ENCODE results near the gene PARD3B. TPM values are rescaled to one million over a fixed set of nuclear protein-coding genes. Genes with fewer than 3 reads are reported as not detected.

Gene PARD3B
- total and polyA plus RNA-seq, 10 of the 15 experiments (the other 5 are each of a cell fraction or from before 2014, with no cell fraction given) = 0.01 to 0.54 (median 0.07) TPM; not detected in 7

DNA sequence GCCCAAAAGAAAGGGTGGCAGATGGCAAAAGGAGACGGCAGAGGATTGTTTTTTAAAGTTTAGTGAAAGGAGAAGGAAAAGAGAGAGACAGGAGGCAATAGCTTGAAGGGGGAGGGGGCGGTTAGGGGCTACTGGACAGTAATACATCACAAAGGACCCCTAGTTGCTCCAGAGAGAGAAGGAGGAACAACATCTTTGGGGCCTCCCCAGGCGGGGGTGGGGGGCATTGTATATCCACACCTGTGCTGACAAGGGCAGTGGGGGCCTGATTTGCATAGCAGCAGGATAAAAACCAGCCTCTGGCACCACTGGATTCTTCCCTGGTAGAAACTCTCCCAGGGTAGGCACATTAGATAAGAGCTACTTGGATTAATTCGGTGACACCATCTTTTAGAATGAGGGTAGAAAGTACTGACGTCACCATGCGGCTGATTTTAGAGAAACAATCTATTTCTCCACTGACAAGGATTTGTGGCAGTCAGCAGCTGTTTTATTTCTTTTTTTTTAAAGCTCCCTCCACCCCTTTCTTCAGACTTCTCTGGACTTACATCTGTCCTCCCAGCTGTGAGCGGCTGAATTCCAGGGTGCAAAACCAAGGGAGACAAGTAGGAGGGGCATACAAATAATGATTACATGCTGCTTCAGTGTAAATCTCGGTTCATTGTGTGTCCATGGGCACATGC lies 937.3 kb downstream of the PARD3B start:
- no TSS peak for BruUV-seq (replicated peaks)
- Histone ChIP-seq H3K4me3 (no peak overlapping the region), H3K4me2 (ENCODE audit: control insufficient read depth, insufficient read depth) (no peak overlapping the region), H3K79me2 (ENCODE audit: control insufficient read depth, insufficient read depth, low read length) (no peaks in the 10 kb centered on the region), H3K27me3 (replicated peaks in 1 of 2; ENCODE audit: control insufficient read depth in 2 of 2, insufficient read depth in 2 of 2, low read length in 1 of 2) (peaks cover 0 to 1% of the 10 kb centered on the region in 2 experiments; a peak in 2 of 4 replicates), H3K9me3 (replicated peaks; ENCODE audit: control insufficient read depth, insufficient read depth, low read length) (no peaks in the 10 kb centered on the region), H3K27ac (ENCODE audit: control insufficient read depth, insufficient read depth) (no peak overlapping the region), H3K9ac (ENCODE audit: control insufficient read depth, insufficient read depth, low read length) (no peak overlapping the region), H3K36me3 (ENCODE audit: control insufficient read depth in 2 of 2, insufficient read depth in 2 of 2, low read length in 1 of 2) (no peaks in the 10 kb centered on the region), H2AFZ (ENCODE audit: control insufficient read depth, low read depth, low read length) (no peak overlapping the region), H4K20me1 (ENCODE audit: control insufficient read depth, insufficient read depth) (no peaks in the 10 kb centered on the region), H3K4me1 (ENCODE audit: control insufficient read depth, insufficient read depth, low read length) (no peaks in the 10 kb centered on the region)
- CTCF ChIA-PET = interaction anchor here (2.1 kb wide), 1 partner anchor 18 kb away, joined by 7 read pairs; no protein-coding TSS in a partner anchor
- SMC1A ChIA-PET (ENCODE audit: uncharacterized antibody, unreplicated experiment) = no interaction called here
- FAIRE-seq = no peak
- ATAC-seq = no peak
- RAD21 ChIA-PET (ENCODE audit: unreplicated experiment) = no interaction called here
- POLR2A ChIA-PET = no interaction called here
- TF ChIP-seq, protein P1, sequence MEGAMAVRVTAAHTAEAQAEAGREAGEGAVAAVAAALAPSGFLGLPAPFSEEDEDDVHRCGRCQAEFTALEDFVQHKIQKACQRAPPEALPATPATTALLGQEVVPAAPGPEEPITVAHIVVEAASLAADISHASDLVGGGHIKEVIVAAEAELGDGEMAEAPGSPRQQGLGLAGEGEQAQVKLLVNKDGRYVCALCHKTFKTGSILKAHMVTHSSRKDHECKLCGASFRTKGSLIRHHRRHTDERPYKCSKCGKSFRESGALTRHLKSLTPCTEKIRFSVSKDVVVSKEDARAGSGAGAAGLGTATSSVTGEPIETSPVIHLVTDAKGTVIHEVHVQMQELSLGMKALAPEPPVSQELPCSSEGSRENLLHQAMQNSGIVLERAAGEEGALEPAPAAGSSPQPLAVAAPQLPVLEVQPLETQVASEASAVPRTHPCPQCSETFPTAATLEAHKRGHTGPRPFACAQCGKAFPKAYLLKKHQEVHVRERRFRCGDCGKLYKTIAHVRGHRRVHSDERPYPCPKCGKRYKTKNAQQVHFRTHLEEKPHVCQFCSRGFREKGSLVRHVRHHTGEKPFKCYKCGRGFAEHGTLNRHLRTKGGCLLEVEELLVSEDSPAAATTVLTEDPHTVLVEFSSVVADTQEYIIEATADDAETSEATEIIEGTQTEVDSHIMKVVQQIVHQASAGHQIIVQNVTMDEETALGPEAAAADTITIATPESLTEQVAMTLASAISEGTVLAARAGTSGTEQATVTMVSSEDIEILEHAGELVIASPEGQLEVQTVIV (IDR thresholded peaks at IDR 0.05; ENCODE audit: borderline replicate concordance, partially characterized antibody) = no peak
- no peak for TF ChIP-seq HCFC1 (IDR thresholded peaks at IDR 0.05; ENCODE audit: low read length)
- TF ChIP-seq RB1 (IDR thresholded peaks at IDR 0.05; ENCODE audit: borderline replicate concordance) = no peak
- no peak for TF ChIP-seq BMI1 (IDR thresholded peaks at IDR 0.05; ENCODE audit: borderline replicate concordance)
- no peak for TF ChIP-seq KDM1A (IDR thresholded peaks at IDR 0.05; ENCODE audit: borderline replicate concordance)
- TF ChIP-seq, protein P2, sequence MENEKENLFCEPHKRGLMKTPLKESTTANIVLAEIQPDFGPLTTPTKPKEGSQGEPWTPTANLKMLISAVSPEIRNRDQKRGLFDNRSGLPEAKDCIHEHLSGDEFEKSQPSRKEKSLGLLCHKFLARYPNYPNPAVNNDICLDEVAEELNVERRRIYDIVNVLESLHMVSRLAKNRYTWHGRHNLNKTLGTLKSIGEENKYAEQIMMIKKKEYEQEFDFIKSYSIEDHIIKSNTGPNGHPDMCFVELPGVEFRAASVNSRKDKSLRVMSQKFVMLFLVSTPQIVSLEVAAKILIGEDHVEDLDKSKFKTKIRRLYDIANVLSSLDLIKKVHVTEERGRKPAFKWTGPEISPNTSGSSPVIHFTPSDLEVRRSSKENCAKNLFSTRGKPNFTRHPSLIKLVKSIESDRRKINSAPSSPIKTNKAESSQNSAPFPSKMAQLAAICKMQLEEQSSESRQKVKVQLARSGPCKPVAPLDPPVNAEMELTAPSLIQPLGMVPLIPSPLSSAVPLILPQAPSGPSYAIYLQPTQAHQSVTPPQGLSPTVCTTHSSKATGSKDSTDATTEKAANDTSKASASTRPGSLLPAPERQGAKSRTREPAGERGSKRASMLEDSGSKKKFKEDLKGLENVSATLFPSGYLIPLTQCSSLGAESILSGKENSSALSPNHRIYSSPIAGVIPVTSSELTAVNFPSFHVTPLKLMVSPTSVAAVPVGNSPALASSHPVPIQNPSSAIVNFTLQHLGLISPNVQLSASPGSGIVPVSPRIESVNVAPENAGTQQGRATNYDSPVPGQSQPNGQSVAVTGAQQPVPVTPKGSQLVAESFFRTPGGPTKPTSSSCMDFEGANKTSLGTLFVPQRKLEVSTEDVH (IDR thresholded peaks at IDR 0.05; ENCODE audit: low read depth, partially characterized antibody) = no peak
- TF ChIP-seq ZZZ3 (IDR thresholded peaks at IDR 0.05; ENCODE audit: control insufficient read depth, insufficient read length, low read depth) = no peak
- TF ChIP-seq TARDBP (IDR thresholded peaks at IDR 0.05; ENCODE audit: borderline replicate concordance) = no peak
- TF ChIP-seq POLR2A (IDR thresholded peaks at IDR 0.05; ENCODE audit: low read depth, low read length) = no peak
- TF ChIP-seq CHD2 (IDR thresholded peaks at IDR 0.05; ENCODE audit: borderline replicate concordance, low read depth, low read length) = no peak
- TF ChIP-seq POLR2AphosphoS5 (IDR thresholded peaks at IDR 0.05; ENCODE audit: low read length) = no peak
- TF ChIP-seq FOXM1 (IDR thresholded peaks at IDR 0.05; ENCODE audit: low read depth, low read length) = no peak
- no peak for TF ChIP-seq LARP7 (IDR thresholded peaks at IDR 0.05)
- in situ Hi-C loops (cut with MboI) (no loop called here), intact Hi-C loops (cut with micrococcal nuclease; ENCODE audit: unreplicated experiment) (no loop called here)
- 38% methylated on average over 7 of the region's 8 CpGs for WGBS (ENCODE audit: insufficient coverage, insufficient replicate concordance, low lambda C conversion rate, missing lambda C conversion rate)
- DNase-seq (ENCODE audit: low read depth, low spot score) = no peak
